G401 (cell line): ENCODE data around the gene SEPTIN5. TPM values are rescaled to one million over a fixed set of nuclear protein-coding genes. Genes with fewer than 3 reads are reported as not detected.
A peak's percentile ranks its signal among the peaks of the same experiment; 100 is the strongest.

ENCODE experiments used
- DNase-seq: peaks from one replicate; pipeline ENCODE4 v3.0.0-alpha.2; 2015; ENCODE audit warnings: low spot score
- in situ Hi-C: cut with HindIII; loops from 2 replicates; pipeline ENCODE4 v1.10.0; 2016; ENCODE audit warnings: low sequenced_read_pairs, mixed read lengths
- total RNA-seq: library from RNA; depleted of rRNA; stranded (reverse); fragments of >200 nt; shearing (Covaris generic); gene quantifications from 2 replicates; pipeline ENCODE4 v1.2.3, GENCODE V29; 2014

The SEPTIN5 gene
- total RNA-seq, 1 experiment from 2014 or later: 21.4 TPM

DNA sequence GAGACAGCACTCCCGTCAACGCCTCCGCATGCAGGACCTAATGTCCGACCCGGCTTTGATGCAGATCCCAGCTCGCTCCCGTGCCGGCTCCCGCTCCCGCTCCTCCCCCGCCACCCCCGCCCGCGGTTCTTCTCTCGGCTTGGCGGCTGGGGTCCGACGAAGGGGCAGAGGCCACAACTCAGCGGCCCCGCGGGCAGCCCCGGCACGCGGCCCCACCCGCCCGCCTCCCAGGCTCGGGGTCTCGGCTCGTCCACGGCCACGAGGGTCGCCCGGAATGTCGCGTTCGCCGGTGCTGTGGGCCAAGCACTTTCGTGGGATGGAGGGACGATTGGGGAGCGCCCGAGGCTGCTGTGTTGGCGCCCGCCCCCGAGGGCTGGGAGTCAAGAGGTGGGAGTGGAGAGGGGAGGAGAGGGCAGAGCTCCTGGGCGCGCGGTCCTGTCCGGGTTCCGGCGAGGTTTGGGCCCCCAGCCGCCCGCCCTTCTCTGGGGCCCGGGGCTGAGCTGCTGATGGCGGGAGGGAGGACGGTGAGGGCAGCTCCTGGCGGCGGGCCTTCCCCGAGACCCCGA lies 40.9 kb downstream of the SEPTIN5 start:
- in situ Hi-C loops: loop anchor here (25.0 kb wide), 1 partner anchor 207 kb away; no protein-coding TSS in a partner anchor
- DNase-seq: no peak

DNA sequence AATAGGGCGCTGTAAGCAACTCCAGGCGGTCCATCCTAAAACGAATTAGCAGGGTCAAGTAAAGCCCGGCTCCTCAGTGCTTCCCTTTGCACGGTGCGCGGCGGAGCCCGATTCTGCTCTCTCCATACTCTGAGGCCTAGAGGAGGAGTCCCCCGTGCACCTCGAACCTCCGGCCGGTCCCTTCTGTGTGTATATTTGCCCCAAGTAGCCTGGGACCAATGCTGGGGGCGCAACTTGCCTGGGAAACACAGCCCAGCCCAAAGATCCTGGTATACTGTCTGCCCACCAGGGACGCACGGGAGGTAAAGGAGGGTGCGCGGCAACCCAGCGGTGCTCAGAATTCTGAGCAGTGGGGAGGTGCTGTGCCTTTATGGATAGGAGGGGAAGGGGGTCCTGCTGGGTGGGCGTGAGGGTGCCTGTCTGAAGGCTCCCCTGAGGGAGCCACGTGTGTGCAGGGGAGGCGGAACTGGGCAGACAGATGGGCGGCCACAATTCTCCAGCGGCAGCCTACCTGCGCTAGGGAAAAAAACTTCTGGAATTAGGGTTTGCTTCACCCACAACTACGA lies 41.5 kb downstream of the SEPTIN5 start:
- DNase-seq: no peak
- in situ Hi-C loops: loop anchor here (25.0 kb wide), 1 partner anchor 206 kb away; no protein-coding TSS in a partner anchor

DNA sequence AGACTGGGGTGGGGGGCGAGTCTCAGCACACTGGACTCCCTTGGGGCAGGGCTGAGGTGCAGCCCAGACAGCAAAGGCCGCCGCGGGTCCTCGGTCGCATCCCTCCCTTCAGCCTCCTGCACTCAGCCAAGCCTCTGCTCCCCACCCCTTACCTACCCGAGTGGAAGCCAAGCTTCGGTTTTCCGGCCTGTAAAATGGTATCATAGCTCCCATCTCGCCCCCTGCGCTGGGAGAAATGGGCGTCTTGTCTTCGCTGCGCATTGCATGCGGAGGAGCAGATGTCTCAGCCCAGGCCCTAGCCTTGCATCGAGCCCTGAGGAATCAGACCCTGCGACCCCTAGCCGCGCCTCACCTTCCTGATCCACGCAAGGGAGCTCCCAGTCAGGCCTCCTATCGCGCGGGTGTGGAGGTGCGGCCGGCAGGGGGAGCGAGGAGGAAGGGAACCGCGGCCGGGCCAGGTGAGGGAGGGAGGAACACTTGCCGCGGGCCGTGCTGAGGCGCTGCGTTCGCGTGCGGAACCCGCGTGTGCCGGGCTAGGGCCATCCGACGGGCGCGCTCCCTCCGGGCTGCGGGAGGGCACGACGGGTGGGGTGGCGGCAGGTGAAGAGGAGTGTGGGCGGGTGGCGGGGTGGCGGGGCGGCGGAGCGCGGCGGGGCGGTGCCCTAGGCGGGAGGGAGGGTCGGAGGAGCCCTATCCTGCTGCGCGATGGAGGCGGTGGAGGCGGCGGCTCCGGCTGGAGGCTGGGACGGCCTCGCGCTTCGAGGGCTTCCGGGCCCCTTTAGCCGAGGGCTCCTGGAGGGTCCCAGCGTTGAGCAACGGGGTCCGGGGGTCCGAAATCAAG lies 42.2 kb downstream of the SEPTIN5 start:
- peak; percentile 18 for DNase-seq
- in situ Hi-C loops: loop anchor here (25.0 kb wide), 1 partner anchor 206 kb away; no protein-coding TSS in a partner anchor

DNA sequence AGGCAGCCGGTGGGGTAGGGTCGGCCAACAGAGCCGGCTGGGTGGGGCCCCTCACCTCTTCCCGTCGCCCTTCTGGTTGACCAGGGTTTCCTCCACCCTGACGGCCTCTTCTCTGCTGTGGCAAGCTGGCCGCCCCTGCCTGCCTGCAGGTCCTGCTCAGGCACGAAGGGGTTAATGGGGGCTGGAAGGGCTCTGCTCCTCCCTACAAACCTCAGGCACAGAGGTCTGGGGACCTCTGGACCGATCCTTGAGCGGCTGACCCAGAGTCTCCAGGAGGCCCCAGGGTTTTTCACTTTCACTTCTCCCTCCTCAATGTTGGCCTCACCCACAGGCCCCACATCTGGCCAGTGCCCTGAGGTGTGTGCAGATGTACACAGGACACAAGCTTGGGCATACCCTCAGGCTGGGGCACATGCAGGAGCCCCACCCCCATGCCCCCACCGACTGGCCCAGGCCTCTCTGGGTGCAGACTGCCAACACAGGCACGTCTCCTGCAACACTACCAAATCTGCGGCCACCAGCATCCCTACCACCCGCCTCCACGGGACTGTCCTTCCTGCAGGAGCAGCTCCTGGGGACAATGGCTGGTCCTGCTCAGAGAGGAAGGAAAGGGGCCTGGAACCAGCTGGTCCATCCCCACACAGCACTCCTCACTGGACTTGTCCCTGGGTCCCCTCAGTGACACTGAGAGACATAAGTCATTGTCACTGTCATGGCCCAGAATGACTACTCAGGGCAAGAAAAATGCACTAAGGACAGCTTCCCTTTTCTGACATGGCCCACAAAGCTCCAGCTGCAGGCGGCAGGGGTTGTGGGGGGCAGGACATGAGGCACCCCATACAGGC lies 43.1 kb downstream of the SEPTIN5 start:
- in situ Hi-C loops: loop anchor here (25.0 kb wide), 1 partner anchor 205 kb away; no protein-coding TSS in a partner anchor

DNA sequence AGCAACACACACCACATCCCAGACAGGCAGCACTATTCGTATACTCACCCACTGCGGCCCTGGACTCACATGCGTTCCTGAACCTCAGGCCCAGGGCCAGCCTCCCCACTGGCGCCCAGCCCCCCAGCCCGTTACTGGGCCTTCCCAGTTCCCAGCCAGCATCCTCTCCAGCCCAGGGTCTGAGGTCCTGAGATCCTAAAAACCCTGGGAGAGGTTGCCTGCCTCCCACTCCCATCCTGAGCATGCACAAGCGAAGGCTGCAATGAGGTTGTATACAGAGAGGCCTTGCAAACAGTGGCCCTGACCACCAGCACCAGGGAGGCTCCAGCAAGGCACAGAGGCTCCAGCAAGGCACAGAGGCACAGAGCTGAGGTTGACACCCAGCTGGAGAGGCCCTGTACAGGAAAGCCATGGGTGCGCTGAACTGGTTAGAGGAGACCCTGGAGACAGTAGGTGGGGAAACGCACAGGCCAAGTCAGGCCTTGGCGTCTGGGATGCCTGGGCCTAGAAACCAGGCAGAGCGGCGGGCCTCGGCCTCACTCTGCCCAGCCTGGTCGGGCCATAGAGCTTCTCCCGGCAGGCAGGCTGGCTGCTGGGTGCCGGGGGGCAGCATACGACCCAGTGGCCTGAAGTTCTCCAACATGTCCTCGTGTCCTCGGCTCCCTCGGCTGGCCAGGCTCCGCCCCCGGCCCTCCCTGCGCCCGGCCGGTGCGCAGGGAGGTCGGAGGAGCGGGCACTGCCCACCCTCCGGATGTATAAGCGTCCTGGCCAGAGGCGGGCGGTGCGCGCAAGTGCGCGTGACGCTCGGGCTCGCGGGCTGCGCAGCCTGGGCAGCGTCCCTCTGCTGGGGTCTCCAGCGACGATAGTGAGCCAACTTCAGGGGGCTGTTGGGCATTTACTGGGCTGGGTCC lies 43.9 kb downstream of the SEPTIN5 start:
- no peak for DNase-seq
- in situ Hi-C loops: loop anchor here (25.0 kb wide), 1 partner anchor 204 kb away; no protein-coding TSS in a partner anchor

More for the DNA sequence above, 43.1 kb downstream of the SEPTIN5 start:
- peak; percentile 13 for DNase-seq

DNA sequence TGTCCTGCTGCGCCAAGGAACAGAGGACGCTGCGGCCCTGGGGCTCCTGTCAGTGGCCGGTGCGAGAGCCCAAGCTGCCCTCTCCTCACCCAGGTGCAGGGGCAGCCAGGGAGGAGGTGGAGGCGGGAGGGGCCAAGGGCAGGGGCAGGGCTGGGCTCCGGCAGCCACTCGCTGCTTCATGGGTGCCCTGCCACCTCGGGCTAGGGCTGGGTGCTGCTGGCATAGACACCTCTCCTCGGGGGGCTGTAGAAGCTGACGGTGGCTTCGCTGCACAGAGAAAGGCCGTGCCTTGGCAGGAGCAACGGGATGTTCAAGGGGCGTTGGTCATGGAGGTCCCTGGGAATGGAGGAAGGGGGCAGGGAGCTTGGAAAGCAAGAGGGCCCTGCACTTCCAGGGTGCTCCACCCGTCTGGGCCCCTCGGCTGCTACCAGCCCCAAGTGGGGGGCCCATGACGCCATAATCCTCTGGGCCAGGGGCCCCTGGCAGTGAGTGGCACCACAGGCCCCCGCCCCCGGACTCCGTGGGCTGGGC lies 44.7 kb downstream of the SEPTIN5 start:
- in situ Hi-C loops: loop anchor here (25.0 kb wide), 1 partner anchor 203 kb away; no protein-coding TSS in a partner anchor
- DNase-seq: no peak

DNA sequence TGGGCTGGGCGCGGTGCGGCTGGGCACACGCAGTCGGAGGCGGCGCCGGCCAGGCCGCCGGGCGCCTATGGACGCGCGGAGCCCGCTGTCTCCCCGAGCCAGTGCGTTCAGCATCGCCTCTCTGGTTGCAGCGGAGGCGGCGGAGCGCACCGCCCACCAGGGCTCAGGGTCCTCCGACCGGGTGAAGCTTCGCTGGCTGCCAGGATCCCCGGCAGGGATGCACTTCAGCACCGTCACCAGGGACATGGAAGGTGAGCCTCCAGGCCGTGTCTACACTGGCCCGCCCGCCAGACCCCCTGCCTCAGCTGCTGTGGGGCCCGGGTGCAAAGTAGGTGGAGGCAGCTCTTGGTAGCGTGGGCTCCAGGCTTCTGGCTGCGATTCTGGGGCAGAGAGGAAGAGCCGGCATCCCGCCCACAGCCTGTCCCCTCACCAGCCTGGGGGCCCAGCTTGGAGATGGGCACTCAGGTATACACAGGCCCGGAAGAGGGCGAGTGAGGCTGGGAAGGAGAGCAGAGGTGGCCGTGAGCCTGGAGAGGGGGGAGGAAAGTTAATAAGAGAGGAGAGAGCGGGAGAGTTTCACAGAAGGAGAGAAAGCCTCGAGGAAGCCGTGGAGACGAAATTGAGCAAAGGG lies 45.2 kb downstream of the SEPTIN5 start:
- DNase-seq: no peak

DNA sequence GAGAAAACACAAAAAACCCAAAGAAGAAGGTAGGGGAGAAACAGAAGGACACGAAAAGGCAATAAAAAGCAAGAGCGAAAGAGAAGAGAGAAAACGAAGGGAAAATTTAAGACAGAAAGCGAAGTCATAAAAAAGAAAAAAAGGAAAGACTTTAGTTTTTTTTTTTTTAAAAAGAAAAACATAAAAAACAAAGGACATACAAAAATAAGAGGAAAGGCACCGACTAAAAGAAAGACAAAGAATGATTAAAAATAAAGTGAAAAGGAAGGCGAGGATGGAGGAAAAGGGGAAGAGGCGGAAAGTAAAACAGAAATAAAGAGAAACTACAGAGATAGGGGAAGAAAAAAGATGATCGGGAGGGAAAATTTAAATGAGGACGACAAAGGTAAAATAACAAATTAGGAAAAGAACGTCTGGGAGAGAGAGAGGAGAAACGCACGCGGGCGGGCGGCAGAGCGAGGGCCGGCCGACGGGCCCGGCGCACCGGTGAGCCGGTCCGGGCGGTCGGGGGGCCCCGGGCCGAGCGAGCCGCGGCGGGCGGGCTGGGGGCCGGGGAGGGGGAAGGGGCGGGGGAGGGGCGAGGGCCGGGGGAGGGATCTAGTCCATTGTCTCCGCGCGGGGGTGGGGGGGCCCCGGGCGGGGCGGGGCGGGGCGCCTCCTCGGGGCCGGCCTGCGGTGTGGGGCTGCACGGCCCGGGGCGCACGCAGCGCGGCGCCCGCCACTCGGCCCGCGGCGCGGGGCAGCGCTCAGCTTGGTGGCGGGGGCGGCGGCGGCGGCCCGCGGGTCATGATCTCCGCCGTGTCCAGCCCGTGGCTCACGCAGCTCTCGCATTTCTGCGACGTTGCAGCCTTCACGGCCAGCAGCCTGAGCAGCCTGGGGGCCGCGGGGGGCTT lies 46.0 kb downstream of the SEPTIN5 start, which contains the start of gene TBX1:
TBX1 (plus strand) TSS at position 721 of the 893 bp plus-strand sequence; CDS start at position 787, 66 bp downstream.
- DNase-seq: no peak
- in situ Hi-C loops: loop anchor here (25.0 kb wide), 1 partner anchor 202 kb away; no protein-coding TSS in a partner anchor

More for the DNA sequence above, 45.2 kb downstream of the SEPTIN5 start:
- in situ Hi-C loops: loop anchor here (25.0 kb wide), 1 partner anchor 203 kb away; no protein-coding TSS in a partner anchor

DNA sequence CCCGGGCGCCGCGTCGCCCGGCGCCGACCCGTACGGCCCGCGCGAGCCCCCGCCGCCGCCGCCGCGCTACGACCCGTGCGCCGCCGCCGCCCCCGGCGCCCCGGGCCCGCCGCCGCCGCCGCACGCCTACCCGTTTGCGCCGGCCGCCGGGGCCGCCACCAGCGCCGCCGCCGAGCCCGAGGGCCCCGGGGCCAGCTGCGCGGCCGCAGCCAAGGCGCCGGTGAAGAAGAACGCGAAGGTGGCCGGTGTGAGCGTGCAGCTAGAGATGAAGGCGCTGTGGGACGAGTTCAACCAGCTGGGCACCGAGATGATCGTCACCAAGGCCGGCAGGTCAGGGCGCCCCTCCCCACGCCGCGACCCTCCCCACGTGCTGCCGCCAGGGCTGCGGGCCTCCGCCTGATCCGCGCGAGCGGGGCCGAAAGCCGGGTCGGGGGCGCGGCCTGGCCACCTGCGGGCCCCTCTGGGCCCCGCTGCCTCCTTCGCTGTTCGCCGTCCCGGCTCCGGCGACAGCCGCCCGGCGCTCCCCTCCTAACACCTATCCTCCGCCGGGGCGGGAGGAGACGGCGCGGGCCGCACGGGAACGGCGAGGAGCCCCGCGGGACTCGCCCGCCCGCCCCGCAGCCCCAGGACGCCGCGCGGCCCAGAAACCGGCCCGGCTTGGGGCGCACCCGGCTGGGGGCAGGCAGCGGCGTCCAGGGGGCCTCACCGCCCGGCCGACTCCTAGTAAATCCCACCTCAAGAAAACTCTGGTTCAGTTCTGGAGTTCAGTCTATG lies 46.8 kb downstream of the SEPTIN5 start:
- DNase-seq: no peak

DNA sequence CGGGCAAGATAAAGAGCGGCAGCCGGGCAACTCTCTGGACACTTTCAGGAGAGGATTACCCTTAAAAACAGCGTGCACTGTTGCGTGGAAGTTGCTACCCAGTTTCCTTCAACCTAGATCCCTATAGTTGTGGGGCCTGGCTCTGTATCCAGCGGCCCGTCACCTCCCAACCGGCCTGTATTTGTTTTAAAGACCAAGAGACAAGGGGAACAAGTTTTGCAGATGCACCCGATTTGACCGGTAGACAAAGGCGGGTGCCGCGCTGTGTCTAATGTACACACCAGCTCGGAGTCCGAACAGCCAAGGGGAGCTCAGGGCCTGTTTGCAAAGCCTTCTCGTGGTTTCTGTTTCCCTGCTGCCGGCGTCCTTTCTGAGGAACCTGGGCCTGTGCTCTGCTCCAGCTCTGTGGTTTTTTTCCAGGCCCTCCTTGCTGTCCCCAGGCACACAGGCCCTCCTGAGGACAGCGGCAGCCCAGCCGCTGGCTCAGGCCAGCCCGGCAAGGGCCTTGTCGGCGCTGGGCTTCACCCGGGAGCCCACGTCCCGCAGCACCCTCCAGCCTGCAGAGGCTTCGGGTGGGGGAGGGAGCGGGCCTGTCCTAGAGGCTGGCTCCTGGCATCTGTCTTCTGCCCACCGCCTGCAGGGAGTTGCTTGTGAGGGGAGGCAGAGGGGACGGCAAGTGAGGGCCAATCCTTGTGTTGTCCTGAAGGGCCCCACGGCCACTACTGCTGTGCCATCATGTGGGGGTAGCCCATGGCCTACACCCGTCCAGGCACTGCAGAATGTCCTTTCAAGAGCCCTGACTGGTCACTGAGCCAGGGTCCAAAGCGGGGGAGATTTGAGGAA lies 47.6 kb downstream of the SEPTIN5 start:
- no peak for DNase-seq

More for the DNA sequence above, 46.8 kb downstream of the SEPTIN5 start:
- in situ Hi-C loops: loop anchor here (25.0 kb wide), 1 partner anchor 201 kb away; no protein-coding TSS in a partner anchor

DNA sequence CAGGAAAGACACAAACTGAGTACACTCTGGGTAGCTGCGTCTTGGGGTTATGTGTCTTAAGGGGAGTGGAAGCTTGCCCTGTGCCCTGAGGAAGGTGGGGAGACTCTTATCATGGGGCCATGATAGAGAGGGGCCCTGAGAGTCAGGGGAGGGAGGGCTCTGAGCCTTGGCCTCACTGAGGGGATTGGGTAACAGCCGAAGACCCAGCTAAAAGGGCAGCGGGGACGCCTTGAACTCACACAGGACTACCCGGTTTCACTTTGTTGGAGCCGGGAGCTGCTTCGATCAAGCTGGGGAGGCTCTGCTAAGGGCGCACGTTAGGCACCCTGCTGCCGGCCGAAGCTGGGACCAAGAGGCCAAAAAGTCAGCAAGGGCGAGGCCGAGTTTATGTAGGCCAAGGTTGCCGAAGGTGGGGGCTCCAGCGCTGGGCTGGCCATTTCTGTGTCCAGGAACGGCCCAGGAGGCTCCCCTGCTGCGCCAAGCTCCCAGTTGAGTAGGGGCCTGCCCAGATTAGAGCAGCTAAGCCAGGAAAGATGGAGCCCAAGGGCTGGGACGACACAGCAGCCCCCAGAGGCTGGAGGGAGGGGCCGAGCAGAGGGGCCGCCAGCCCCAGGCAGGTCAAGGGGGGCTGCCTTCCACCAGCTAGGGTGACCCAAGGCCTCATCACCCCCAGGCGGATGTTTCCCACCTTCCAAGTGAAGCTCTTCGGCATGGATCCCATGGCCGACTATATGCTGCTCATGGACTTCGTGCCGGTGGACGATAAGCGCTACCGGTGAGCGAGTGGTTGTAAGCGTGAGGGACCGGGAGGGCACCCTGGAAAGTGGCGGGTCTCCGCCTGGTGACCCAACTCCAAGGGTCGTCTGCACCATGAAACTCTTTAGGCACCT lies 48.5 kb downstream of the SEPTIN5 start:
- in situ Hi-C loops: loop anchor here (25.0 kb wide), 1 partner anchor 199 kb away; no protein-coding TSS in a partner anchor
- no peak for DNase-seq

More for the DNA sequence above, 47.6 kb downstream of the SEPTIN5 start:
- in situ Hi-C loops: loop anchor here (25.0 kb wide), 1 partner anchor 200 kb away; no protein-coding TSS in a partner anchor

DNA sequence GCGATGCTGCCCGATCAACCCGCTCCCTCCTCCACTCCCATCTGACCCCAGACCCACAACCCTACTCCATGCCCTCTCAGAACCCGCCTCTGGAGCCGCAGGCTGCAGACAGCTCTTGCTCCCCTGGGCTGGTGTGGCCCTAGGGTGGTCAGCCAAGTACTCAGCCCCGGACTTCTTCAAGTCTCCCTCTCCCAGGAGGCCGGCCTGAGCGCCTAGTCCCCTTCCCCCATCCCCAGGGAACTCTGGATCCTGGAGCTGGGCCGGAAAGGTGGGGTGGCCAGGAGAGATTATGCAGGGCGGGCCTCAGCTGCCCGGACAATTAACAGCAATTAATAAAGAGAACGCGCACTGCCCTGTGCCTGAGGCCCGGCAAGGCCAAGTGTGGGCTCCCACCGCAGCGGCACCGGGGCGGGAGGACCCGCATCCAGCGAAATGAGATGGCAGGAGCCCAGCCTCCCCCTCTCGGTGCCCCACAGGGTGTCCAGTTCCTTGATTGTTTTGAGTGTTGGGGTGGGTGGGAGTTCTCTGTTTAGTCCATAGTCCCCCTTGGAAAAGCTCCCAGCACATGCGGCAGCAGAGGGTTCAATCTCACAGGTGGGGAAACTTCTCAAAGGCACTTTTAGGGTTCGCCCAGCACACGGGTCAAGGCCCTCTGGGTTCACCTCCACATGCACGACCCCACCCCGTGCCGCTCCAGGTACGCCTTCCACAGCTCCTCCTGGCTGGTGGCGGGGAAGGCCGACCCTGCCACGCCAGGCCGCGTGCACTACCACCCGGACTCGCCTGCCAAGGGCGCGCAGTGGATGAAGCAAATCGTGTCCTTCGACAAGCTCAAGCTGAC lies 49.4 kb downstream of the SEPTIN5 start:
- DNase-seq: no peak
- in situ Hi-C loops: loop anchor here (25.0 kb wide), 1 partner anchor 199 kb away; no protein-coding TSS in a partner anchor

DNA sequence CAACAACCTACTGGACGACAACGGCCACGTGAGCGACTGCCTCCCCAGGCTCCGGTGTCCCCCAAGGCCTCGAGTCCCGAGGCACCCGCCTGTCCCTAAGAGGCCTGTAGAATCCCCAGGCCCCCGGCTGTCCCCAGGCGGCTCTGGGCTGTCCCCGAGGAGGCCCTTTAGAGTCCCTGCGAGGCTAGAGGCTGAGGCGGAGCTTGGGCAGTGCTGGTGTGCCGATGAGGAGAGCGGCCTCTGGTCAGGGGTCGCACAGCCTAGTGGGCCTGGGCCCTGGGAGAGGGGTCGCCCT lies 49.9 kb downstream of the SEPTIN5 start:
- no peak for DNase-seq
- in situ Hi-C loops: loop anchor here (25.0 kb wide), 1 partner anchor 198 kb away; no protein-coding TSS in a partner anchor
